ENCODE data around the gene MAP3K9.

DNA sequence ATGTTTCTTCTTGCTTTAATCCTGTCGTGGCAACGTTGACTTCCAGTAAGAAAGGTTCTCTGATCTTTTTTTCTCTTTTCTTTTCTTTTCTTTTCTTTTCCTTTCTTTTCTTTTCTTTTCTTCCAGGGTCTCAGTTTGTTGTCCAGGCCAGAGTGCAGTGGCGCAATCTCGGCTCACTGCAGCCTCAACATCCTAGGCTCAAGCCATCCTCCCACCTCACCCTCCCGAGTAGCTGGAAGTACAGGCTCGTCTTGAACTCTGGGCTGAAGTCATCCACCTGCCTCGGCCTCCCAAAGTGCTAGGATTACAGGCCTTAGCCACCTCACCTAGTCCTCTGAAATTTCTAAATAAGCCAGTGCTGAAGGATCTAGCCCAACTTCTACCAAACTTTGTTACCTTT is 1.3 kb upstream of the MAP3K9 start:
- TF ChIP-seq, protein P1, sequence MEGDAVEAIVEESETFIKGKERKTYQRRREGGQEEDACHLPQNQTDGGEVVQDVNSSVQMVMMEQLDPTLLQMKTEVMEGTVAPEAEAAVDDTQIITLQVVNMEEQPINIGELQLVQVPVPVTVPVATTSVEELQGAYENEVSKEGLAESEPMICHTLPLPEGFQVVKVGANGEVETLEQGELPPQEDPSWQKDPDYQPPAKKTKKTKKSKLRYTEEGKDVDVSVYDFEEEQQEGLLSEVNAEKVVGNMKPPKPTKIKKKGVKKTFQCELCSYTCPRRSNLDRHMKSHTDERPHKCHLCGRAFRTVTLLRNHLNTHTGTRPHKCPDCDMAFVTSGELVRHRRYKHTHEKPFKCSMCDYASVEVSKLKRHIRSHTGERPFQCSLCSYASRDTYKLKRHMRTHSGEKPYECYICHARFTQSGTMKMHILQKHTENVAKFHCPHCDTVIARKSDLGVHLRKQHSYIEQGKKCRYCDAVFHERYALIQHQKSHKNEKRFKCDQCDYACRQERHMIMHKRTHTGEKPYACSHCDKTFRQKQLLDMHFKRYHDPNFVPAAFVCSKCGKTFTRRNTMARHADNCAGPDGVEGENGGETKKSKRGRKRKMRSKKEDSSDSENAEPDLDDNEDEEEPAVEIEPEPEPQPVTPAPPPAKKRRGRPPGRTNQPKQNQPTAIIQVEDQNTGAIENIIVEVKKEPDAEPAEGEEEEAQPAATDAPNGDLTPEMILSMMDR (conservative IDR thresholded peaks at IDR 0.05; ENCODE audit: low read length), result no peak
- no peak for TF ChIP-seq EZH2phosphoT487 (IDR thresholded peaks at IDR 0.05; ENCODE audit: borderline replicate concordance)

Data from Loucy (cell line).